K562 (cell line): ENCODE measurements around the gene SEMA5A. TPM values are rescaled to one million over a fixed set of nuclear protein-coding genes. Genes with fewer than 3 reads are reported as not detected.

Source experiments
- ATAC-seq: fragments of 200-7000 bp; cut with Tn5 transposase; 3 replicates; pipeline ENCODE4 v1.9.1; 2020; ENCODE audit warnings: moderate library complexity
- BruUV-seq: library from RNA; stranded (reverse); fragments of 400-500 nt; replicated peaks from 2 replicates; lab custom pipeline; 2021; lab: Mats Ljungman, UMichigan
- CTCF ChIA-PET: fragments of 300-600 bp; formaldehyde crosslinking; extraction: SDS; loops from one replicate; lab custom pipeline; 2021; ENCODE audit warnings: low intra/inter-chr PET ratio; lab: Yijun Ruan, JAX
- POLR2A ChIA-PET: fragments of 300-600, 350-650 bp; sonication (Branson Sonifier 250); formaldehyde crosslinking; extraction: SDS; loops from one replicate; lab custom pipeline; 2021; ENCODE audit warnings: antibody characterized with exemption, inconsistent platforms; lab: Yijun Ruan, JAX
- DNase-seq, 4 experiments: peaks; one replicate each; pipeline versions ENCODE4 v3.0.0 to v3.0.0-alpha.2; 2011 to 2018; ENCODE audit warnings: low spot score in 3 of 4, mixed read lengths in 3 of 4; ENCODE audit errors: extremely low read depth in 1 of 4
- FAIRE-seq: peaks from 2 replicates; lab custom pipeline; 2011; peaks lifted over from hg19 to GRCh38; lab: Jason Lieb, UNC
- H2AFZ ChIP-seq: 2 replicates; pipeline ENCODE4 v1.6.0; 2011; ENCODE audit warnings: low read depth, low read length, control low read depth, inconsistent platforms
- H3K27ac ChIP-seq: fragments of 200-600 bp; 3 replicates; pipeline ENCODE4 v1.8.0; 2011; ENCODE audit warnings: low read depth, mild to moderate bottlenecking, control low read depth, inconsistent platforms, low read length, moderate library complexity, mixed read lengths; ENCODE audit errors: extremely low read depth
- H3K27me3 ChIP-seq, 2 experiments: fragments of 300-600 bp in 1 of 2; 2 replicates in 1 of 2; 3 replicates in 1 of 2; pipeline versions ENCODE4 v1.6.0 to v1.8.0; 2011; ENCODE audit warnings: inconsistent platforms in 2 of 2, low read length in 2 of 2, mild to moderate bottlenecking in 1 of 2, mixed read lengths in 1 of 2, moderate library complexity in 1 of 2; ENCODE audit not compliant: control insufficient read depth in 2 of 2, insufficient read depth in 2 of 2
- H3K36me3 ChIP-seq: fragments of 300-600 bp; 3 replicates; pipeline ENCODE4 v1.8.0; 2011; ENCODE audit warnings: mild to moderate bottlenecking, low read length, inconsistent platforms; ENCODE audit not compliant: control insufficient read depth, insufficient read depth
- H3K4me1 ChIP-seq, 2 experiments: fragments of 200-600 bp in 1 of 2; replicated peaks in 1 of 2; 2 replicates in 1 of 2; 3 replicates in 1 of 2; pipeline versions ENCODE4 v1.5.1 to v1.8.0; 2011; ENCODE audit warnings: inconsistent platforms in 2 of 2, low read length in 2 of 2, mild to moderate bottlenecking in 1 of 2, mixed read lengths in 1 of 2, moderate library complexity in 1 of 2; ENCODE audit not compliant: control insufficient read depth in 2 of 2, insufficient read depth in 2 of 2
- H3K4me2 ChIP-seq: 2 replicates; pipeline ENCODE4 v1.6.1; 2011; ENCODE audit warnings: low read length, control low read depth, inconsistent platforms, mixed read lengths; ENCODE audit not compliant: insufficient read depth
- H3K4me3 ChIP-seq: fragments of 200-600 bp; sonication (generic), shearing (Covaris generic); 2 replicates; pipeline ENCODE4 v1.5.1; 2016; ENCODE audit warnings: control low read depth, inconsistent platforms
- H3K79me2 ChIP-seq: fragments of 200-600 bp; 3 replicates; pipeline ENCODE4 v1.8.0; 2011; ENCODE audit warnings: low read length, inconsistent platforms; ENCODE audit not compliant: control insufficient read depth, insufficient read depth
- H3K9ac ChIP-seq, 2 experiments: 2 replicates each; pipeline versions ENCODE4 v1.6.0 to v1.6.1; 2011; ENCODE audit warnings: low read depth in 2 of 2, low read length in 2 of 2, control low read depth in 1 of 2, inconsistent platforms in 1 of 2, mild to moderate bottlenecking in 1 of 2, mixed read lengths in 1 of 2; ENCODE audit not compliant: insufficient read depth in 1 of 2
- H3K9me1 ChIP-seq: one replicate; pipeline ENCODE4 v1.6.0; 2011; ENCODE audit warnings: inconsistent platforms, mild to moderate bottlenecking, low read length, moderate library complexity; ENCODE audit not compliant: control insufficient read depth, insufficient read depth
- H3K9me3 ChIP-seq: replicated peaks from 2 replicates; pipeline ENCODE4 v1.5.1; 2011; ENCODE audit warnings: low read depth, low read length, inconsistent platforms; ENCODE audit not compliant: control insufficient read depth, insufficient read depth
- H4K20me1 ChIP-seq: replicated peaks from 2 replicates; pipeline ENCODE4 v1.6.1; 2011; ENCODE audit warnings: low read length, inconsistent platforms, mixed read lengths; ENCODE audit not compliant: control insufficient read depth, insufficient read depth
- KDM5B ChIP-seq: fragments of 200-600 bp; sonication (generic); IDR thresholded peaks from 2 replicates; pipeline ENCODE4 v1.6.1; 2012; ENCODE audit warnings: low read depth, mild to moderate bottlenecking, moderate library complexity, low read length, control low read depth, inconsistent platforms; ENCODE audit not compliant: insufficient replicate concordance
- MTA3 ChIP-seq: fragments of 450-650 bp; formaldehyde crosslinking; IDR thresholded peaks from 2 replicates; pipeline ENCODE4 v1.6.1; 2017; ENCODE audit warnings: mild to moderate bottlenecking, borderline replicate concordance
- PML ChIP-seq: IDR thresholded peaks from 2 replicates; pipeline ENCODE4 v1.6.1; 2012; ENCODE audit warnings: low read length, inconsistent platforms
- WGBS: fragments of 100-300 bp; shearing (Covaris generic); methylation state at CpG from one replicate; pipeline ENCODE4 v1.1.6; 2016; ENCODE audit warnings: low coverage, mixed read lengths; ENCODE audit not compliant: insufficient coverage; ENCODE audit errors: missing lambda C conversion rate; 5-methylcytosine and 5-hydroxymethylcytosine counted together
- in situ Hi-C: fragments of 300-500 bp; cut with MboI; formaldehyde crosslinking; loops from 4 replicates; pipeline ENCODE4 v1.15.0; 2018; ENCODE audit warnings: inconsistent platforms, mixed read lengths
- intact Hi-C: fragments of 100-400 bp; cut with micrococcal nuclease; formaldehyde crosslinking; loops from 2 replicates; pipeline ENCODE4 v1.14.2; 2022
- polyA plus RNA-seq, 8 experiments: library from polyadenylated mRNA; depleted of rRNA in 4 of 8; stranded (reverse) in 5 of 8; unstranded in 3 of 8; fragments of >200 nt; fragmentation: Nextera tagmentation in 2 of 8; fragmentation: Illumina TruSeq in 1 of 8; extraction: Ambion mirVana in 2 of 8; extraction: Trizol in 1 of 8; gene quantifications; 2 replicates each; pipeline versions ENCODE4 v1.2.1 to v1.2.3, GENCODE V29; 2011 to 2014; ENCODE audit warnings: inconsistent platforms in 1 of 8, missing spikeins in 1 of 8
- total RNA-seq, 7 experiments: library from RNA; depleted of rRNA in 6 of 7; stranded (reverse); fragments of >200 nt in 6 of 7; fragmentation: Illumina TruSeq in 2 of 7; extraction: Trizol in 2 of 7; gene quantifications; 2 replicates each; pipeline versions ENCODE4 v1.2.1 to v1.2.3, GENCODE V29; 2011 to 2021; ENCODE audit warnings: low replicate concordance in 1 of 7
- TF ChIP-seq, protein P1 (sequence below): IDR thresholded peaks from 3 replicates; pipeline ENCODE4 v1.6.1; 2011; ENCODE audit warnings: borderline replicate concordance, mild to moderate bottlenecking, moderate library complexity; ENCODE audit not compliant: insufficient read length; ENCODE audit errors: extremely low read depth
- TF ChIP-seq, protein P2 (sequence below), 2 experiments: fragments of 250-450 bp in 1 of 2; fragments of 450-650 bp in 1 of 2; sonication (Bioruptor Pico) in 1 of 2; IDR thresholded peaks; 2 replicates each; pipeline versions ENCODE4 v1.6.1 to v1.8.0; 2016 to 2021; ENCODE audit warnings: mild to moderate bottlenecking in 2 of 2, moderate library complexity in 2 of 2, missing compliant biosample characterization in 1 of 2, missing genetic modification characterization in 1 of 2

The SEMA5A gene
- total and polyA plus RNA-seq, 9 of the 15 experiments (the other 6 are each of a cell fraction or from before 2014, with no cell fraction given): 0.02 TPM; not detected in 8

- intact Hi-C loops: no loop called here
- no peaks in the 10 kb centered on the region for H3K79me2 ChIP-seq
- no peak overlapping the region for H3K9ac ChIP-seq
- BruUV-seq: no TSS peak
- H3K9me3 ChIP-seq: no peaks in the 10 kb centered on the region
- 0% methylated on average over 3 of the region's 3 CpGs for WGBS
- no peak overlapping the region for H3K4me3 ChIP-seq
- no peak for TF ChIP-seq PML
- TF ChIP-seq, protein P1, sequence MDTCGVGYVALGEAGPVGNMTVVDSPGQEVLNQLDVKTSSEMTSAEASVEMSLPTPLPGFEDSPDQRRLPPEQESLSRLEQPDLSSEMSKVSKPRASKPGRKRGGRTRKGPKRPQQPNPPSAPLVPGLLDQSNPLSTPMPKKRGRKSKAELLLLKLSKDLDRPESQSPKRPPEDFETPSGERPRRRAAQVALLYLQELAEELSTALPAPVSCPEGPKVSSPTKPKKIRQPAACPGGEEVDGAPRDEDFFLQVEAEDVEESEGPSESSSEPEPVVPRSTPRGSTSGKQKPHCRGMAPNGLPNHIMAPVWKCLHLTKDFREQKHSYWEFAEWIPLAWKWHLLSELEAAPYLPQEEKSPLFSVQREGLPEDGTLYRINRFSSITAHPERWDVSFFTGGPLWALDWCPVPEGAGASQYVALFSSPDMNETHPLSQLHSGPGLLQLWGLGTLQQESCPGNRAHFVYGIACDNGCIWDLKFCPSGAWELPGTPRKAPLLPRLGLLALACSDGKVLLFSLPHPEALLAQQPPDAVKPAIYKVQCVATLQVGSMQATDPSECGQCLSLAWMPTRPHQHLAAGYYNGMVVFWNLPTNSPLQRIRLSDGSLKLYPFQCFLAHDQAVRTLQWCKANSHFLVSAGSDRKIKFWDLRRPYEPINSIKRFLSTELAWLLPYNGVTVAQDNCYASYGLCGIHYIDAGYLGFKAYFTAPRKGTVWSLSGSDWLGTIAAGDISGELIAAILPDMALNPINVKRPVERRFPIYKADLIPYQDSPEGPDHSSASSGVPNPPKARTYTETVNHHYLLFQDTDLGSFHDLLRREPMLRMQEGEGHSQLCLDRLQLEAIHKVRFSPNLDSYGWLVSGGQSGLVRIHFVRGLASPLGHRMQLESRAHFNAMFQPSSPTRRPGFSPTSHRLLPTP: no peak
- TF ChIP-seq KDM5B: no peak
- TF ChIP-seq MTA3: no peak
- TF ChIP-seq, protein P2, sequence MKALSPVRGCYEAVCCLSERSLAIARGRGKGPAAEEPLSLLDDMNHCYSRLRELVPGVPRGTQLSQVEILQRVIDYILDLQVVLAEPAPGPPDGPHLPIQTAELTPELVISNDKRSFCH (CRISPR knock-in tag; IDR thresholded peaks at IDR 0.05): no peak
- TF ChIP-seq, protein P2 (tag; IDR thresholded peaks at IDR 0.05): no peak
- FAIRE-seq (no peak), ATAC-seq (no peak), DNase-seq (no peak)
- no peak overlapping the region for H2AFZ ChIP-seq
- ChIA-PET POLR2A (no interaction called here), CTCF (no interaction called here)
- H3K9me1 ChIP-seq: no peaks in the 10 kb centered on the region
- no peaks in the 10 kb centered on the region for H4K20me1 ChIP-seq
- no peak overlapping the region for H3K27ac ChIP-seq
- no peak overlapping the region for H3K4me2 ChIP-seq
- H3K27me3 ChIP-seq: no peaks in the 10 kb centered on the region
- in situ Hi-C loops: no loop called here
- H3K36me3 ChIP-seq: no peaks in the 10 kb centered on the region
- H3K4me1 ChIP-seq: no peaks in the 10 kb centered on the region
Measured at GRCh38 chr5:9415091-9415490, 130.8 kb downstream of the SEMA5A start.
